WTC11 (cell line): ENCODE data around the gene UGT1A3. TPM values are rescaled to one million over a fixed set of nuclear protein-coding genes. Genes with fewer than 3 reads are reported as not detected.

Experiments
- ATAC-seq: fragments of 200-7000 bp; cut with Tn5 transposase; 2 replicates; pipeline ENCODE4 v1.10.0; 2021; ENCODE audit warnings: mild to moderate bottlenecking, moderate library complexity
- CTCF ChIA-PET: fragments of 300-600 bp; sonication (Branson Sonifier 250); formaldehyde crosslinking; loops from one replicate; lab custom pipeline; 2021; ENCODE audit warnings: antibody characterized with exemption; lab: Charles Lee
- POLR2A ChIA-PET: fragments of 350-600 bp; sonication (Branson Sonifier 250); formaldehyde crosslinking; loops from one replicate; lab custom pipeline; 2021; ENCODE audit warnings: antibody characterized with exemption; lab: Charles Lee
- DNase-seq: peaks from one replicate; pipeline ENCODE4 v3.0.0; 2021; ENCODE audit warnings: low spot score
- H3K27ac Mint-ChIP-seq: 2 replicates; pipeline ENCODE4 v1.8.0; 2021; ENCODE audit warnings: mixed read lengths
- H3K27me3 Mint-ChIP-seq: 2 replicates; pipeline ENCODE4 v1.8.0; 2021; ENCODE audit warnings: low read depth, mild to moderate bottlenecking, moderate library complexity, mixed read lengths
- H3K36me3 Mint-ChIP-seq: 2 replicates; pipeline ENCODE4 v1.8.0; 2021; ENCODE audit warnings: mixed read lengths
- H3K4me1 Mint-ChIP-seq: 2 replicates; pipeline ENCODE4 v1.8.0; 2022; ENCODE audit warnings: mixed read lengths
- H3K4me3 Mint-ChIP-seq: 2 replicates; pipeline ENCODE4 v1.8.0; 2021; ENCODE audit warnings: mild to moderate bottlenecking, moderate library complexity, mixed read lengths
- H3K9me3 Mint-ChIP-seq: 2 replicates; pipeline ENCODE4 v1.8.0; 2021; ENCODE audit warnings: mixed read lengths
- E2F4 ChIP-seq: sonication (generic); formaldehyde crosslinking; IDR thresholded peaks from 2 replicates; pipeline ENCODE4 v1.8.1; 2022; ENCODE audit warnings: low read depth, mild to moderate bottlenecking, moderate library complexity, missing genetic modification reagents, borderline replicate concordance
- FOXK1 ChIP-seq: sonication (generic); formaldehyde crosslinking; IDR thresholded peaks from 2 replicates; pipeline ENCODE4 v1.8.0; 2022; ENCODE audit warnings: mild to moderate bottlenecking, moderate library complexity, missing genetic modification reagents
- MXD4 ChIP-seq: fragments of 250-450 bp; sonication (Bioruptor Pico); IDR thresholded peaks from 2 replicates; pipeline ENCODE4 v1.8.0; 2021; ENCODE audit warnings: mild to moderate bottlenecking, moderate library complexity, borderline replicate concordance
- SMAD3 ChIP-seq: sonication (generic); formaldehyde crosslinking; IDR thresholded peaks from 2 replicates; pipeline ENCODE4 v1.8.0; 2022; ENCODE audit warnings: missing genetic modification reagents, mild to moderate bottlenecking, borderline replicate concordance
- TP53 ChIP-seq: sonication (generic); formaldehyde crosslinking; IDR thresholded peaks from 2 replicates; pipeline ENCODE4 v1.8.1; 2023; ENCODE audit warnings: mild to moderate bottlenecking, missing genetic modification reagents
- ZBTB21 ChIP-seq: sonication (generic); formaldehyde crosslinking; IDR thresholded peaks from 2 replicates; pipeline ENCODE4 v1.8.1; 2023; ENCODE audit warnings: mild to moderate bottlenecking, missing genetic modification reagents, borderline replicate concordance
- ZNF138 ChIP-seq: sonication (generic); formaldehyde crosslinking; conservative IDR thresholded peaks from 2 replicates; pipeline ENCODE4 v1.8.1; 2022; ENCODE audit warnings: mild to moderate bottlenecking, moderate library complexity, missing genetic modification reagents
- ZNF512 ChIP-seq: sonication (generic); formaldehyde crosslinking; IDR thresholded peaks from 2 replicates; pipeline ENCODE4 v1.8.1; 2022; ENCODE audit warnings: missing genetic modification reagents, borderline replicate concordance
- ZSCAN18 ChIP-seq: fragments of 250-450 bp; sonication (Bioruptor Pico); IDR thresholded peaks from 2 replicates; pipeline ENCODE4 v2.1.2; 2022; ENCODE audit warnings: mild to moderate bottlenecking, moderate library complexity
- total RNA-seq: library from RNA; stranded (reverse); gene quantifications from 3 replicates; pipeline ENCODE4 v1.2.3, GENCODE V29; 2021
- TF ChIP-seq, protein P1 (sequence below): sonication (generic); formaldehyde crosslinking; IDR thresholded peaks from 2 replicates; pipeline ENCODE4 v1.8.0; 2023; ENCODE audit warnings: missing genetic modification reagents
- TF ChIP-seq, protein P2 (sequence below): sonication (generic); formaldehyde crosslinking; IDR thresholded peaks from 2 replicates; pipeline ENCODE4 v1.8.1; 2022; ENCODE audit warnings: low read depth, missing genetic modification reagents, borderline replicate concordance
- TF ChIP-seq, protein P3 (sequence below): sonication (generic); formaldehyde crosslinking; IDR thresholded peaks from 2 replicates; pipeline ENCODE4 v1.8.1; 2022; ENCODE audit warnings: mild to moderate bottlenecking, missing genetic modification reagents, moderate library complexity, borderline replicate concordance
- TF ChIP-seq, protein P4 (sequence below): sonication (generic); formaldehyde crosslinking; IDR thresholded peaks from 2 replicates; pipeline ENCODE4 v1.8.1; 2023; ENCODE audit warnings: mild to moderate bottlenecking, missing genetic modification reagents, moderate library complexity
- TF ChIP-seq, protein P5 (sequence below): sonication (generic); formaldehyde crosslinking; IDR thresholded peaks from 2 replicates; pipeline ENCODE4 v1.8.0; 2022; ENCODE audit warnings: mild to moderate bottlenecking, missing genetic modification reagents

Gene UGT1A3
- total RNA-seq, 1 experiment from 2014 or later, result not detected

GRCh38 chr2:233772583-233772982, 43.7 kb downstream of the UGT1A3 start (continued):
- TF ChIP-seq ZNF512 (CRISPR knock-in tag) (no peak), FOXK1 (CRISPR knock-in tag) (no peak), MXD4 (CRISPR knock-in tag) (no peak)
- TF ChIP-seq, protein P1, sequence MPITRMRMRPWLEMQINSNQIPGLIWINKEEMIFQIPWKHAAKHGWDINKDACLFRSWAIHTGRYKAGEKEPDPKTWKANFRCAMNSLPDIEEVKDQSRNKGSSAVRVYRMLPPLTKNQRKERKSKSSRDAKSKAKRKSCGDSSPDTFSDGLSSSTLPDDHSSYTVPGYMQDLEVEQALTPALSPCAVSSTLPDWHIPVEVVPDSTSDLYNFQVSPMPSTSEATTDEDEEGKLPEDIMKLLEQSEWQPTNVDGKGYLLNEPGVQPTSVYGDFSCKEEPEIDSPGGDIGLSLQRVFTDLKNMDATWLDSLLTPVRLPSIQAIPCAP, result no peak
- TF ChIP-seq, protein P2, sequence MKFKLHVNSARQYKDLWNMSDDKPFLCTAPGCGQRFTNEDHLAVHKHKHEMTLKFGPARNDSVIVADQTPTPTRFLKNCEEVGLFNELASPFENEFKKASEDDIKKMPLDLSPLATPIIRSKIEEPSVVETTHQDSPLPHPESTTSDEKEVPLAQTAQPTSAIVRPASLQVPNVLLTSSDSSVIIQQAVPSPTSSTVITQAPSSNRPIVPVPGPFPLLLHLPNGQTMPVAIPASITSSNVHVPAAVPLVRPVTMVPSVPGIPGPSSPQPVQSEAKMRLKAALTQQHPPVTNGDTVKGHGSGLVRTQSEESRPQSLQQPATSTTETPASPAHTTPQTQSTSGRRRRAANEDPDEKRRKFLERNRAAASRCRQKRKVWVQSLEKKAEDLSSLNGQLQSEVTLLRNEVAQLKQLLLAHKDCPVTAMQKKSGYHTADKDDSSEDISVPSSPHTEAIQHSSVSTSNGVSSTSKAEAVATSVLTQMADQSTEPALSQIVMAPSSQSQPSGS (CRISPR knock-in tag), result no peak
- TF ChIP-seq, protein P3, sequence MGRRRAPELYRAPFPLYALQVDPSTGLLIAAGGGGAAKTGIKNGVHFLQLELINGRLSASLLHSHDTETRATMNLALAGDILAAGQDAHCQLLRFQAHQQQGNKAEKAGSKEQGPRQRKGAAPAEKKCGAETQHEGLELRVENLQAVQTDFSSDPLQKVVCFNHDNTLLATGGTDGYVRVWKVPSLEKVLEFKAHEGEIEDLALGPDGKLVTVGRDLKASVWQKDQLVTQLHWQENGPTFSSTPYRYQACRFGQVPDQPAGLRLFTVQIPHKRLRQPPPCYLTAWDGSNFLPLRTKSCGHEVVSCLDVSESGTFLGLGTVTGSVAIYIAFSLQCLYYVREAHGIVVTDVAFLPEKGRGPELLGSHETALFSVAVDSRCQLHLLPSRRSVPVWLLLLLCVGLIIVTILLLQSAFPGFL (CRISPR knock-in tag), result no peak

DNA sequence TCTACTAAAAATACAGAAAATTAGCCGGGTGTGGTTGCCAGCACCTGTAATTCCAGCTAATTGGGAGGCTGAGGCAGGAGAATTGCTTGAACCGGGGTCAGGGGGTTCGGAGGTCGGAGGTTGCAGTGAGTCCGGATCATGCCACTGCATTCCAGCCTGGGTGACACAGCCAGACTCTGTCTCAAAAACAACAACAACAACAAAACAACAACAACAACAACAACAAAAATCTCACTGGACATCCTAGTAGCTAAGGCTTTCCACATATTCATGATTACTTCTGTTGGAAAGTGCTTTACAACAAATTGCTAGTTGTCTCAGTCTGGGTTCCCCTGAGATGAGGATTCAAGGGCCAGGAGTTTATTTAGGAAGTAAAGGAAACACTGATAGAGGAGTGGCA, 45.0 kb downstream of the UGT1A3 start:
- POLR2A ChIA-PET, result no interaction called here
- Mint-ChIP-seq H3K36me3 (peaks cover 8% of the 10 kb centered on the region), H3K4me1 (no peaks in the 10 kb centered on the region), H3K27me3 (no peaks in the 10 kb centered on the region; the same call in 1 of the 2 replicates), H3K27ac (no peak overlapping the region), H3K4me3 (no peak overlapping the region), H3K9me3 (peaks cover 38% of the 10 kb centered on the region)
- ATAC-seq, result no peak
- CTCF ChIA-PET, result no interaction called here
- no peak for TF ChIP-seq ZNF138 (CRISPR knock-in tag)
- no peak for TF ChIP-seq ZSCAN18 (CRISPR knock-in tag)
- TF ChIP-seq, protein P4, sequence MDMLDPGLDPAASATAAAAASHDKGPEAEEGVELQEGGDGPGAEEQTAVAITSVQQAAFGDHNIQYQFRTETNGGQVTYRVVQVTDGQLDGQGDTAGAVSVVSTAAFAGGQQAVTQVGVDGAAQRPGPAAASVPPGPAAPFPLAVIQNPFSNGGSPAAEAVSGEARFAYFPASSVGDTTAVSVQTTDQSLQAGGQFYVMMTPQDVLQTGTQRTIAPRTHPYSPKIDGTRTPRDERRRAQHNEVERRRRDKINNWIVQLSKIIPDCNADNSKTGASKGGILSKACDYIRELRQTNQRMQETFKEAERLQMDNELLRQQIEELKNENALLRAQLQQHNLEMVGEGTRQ (CRISPR knock-in tag), result no peak
- TF ChIP-seq TP53 (CRISPR knock-in tag), result no peak
- TF ChIP-seq SMAD3 (CRISPR knock-in tag), result no peak
- TF ChIP-seq, protein P5, sequence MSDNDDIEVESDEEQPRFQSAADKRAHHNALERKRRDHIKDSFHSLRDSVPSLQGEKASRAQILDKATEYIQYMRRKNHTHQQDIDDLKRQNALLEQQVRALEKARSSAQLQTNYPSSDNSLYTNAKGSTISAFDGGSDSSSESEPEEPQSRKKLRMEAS (CRISPR knock-in tag), result no peak
- TF ChIP-seq E2F4 (CRISPR knock-in tag), result no peak
- TF ChIP-seq ZBTB21 (CRISPR knock-in tag), result no peak
- DNase-seq, result no peak
